Loucy (cell line): ENCODE data around the gene APH1A.

Experiments
- EZH2phosphoT487 ChIP-seq: fragments of 200-600 bp; IDR thresholded peaks from 2 replicates; pipeline ENCODE4 v1.6.1; 2018; ENCODE audit warnings: antibody characterized with exemption, mild to moderate bottlenecking, moderate library complexity, borderline replicate concordance
- TF ChIP-seq, protein P1 (sequence below): fragments of 200-600 bp; sonication (generic); conservative IDR thresholded peaks from 2 replicates; pipeline ENCODE4 v1.5.1; 2014; ENCODE audit warnings: mild to moderate bottlenecking, antibody characterized with exemption, low read length

DNA sequence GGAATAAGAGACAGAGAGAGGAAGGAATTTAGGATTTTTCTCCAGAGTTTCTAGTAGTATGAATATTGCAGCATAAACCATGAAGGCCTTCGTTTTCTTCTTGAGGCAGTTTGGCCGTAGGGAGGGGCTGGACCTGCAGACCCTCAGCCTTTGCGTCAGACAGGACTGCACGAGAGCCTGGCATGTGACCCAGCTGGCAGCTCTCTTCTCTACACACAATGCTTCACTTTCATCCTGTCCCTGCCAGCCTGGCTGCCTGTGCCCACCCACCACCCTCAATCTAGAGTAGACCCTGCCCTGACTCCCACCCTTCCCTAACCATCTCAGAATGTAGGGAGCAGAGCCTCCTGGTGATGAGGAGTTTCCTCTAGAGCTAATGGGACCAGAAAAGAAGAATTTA, 9.6 kb downstream of the APH1A start:
- TF ChIP-seq, protein P1, sequence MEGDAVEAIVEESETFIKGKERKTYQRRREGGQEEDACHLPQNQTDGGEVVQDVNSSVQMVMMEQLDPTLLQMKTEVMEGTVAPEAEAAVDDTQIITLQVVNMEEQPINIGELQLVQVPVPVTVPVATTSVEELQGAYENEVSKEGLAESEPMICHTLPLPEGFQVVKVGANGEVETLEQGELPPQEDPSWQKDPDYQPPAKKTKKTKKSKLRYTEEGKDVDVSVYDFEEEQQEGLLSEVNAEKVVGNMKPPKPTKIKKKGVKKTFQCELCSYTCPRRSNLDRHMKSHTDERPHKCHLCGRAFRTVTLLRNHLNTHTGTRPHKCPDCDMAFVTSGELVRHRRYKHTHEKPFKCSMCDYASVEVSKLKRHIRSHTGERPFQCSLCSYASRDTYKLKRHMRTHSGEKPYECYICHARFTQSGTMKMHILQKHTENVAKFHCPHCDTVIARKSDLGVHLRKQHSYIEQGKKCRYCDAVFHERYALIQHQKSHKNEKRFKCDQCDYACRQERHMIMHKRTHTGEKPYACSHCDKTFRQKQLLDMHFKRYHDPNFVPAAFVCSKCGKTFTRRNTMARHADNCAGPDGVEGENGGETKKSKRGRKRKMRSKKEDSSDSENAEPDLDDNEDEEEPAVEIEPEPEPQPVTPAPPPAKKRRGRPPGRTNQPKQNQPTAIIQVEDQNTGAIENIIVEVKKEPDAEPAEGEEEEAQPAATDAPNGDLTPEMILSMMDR = no peak
- TF ChIP-seq EZH2phosphoT487 = no peak
